ENCODE data around the gene NELL1. TPM values are rescaled to one million over a fixed set of nuclear protein-coding genes. Genes with fewer than 3 reads are reported as not detected.

NELL1 gene
- total RNA-seq, 2 donors from 2014 or later: not detected

DNA sequence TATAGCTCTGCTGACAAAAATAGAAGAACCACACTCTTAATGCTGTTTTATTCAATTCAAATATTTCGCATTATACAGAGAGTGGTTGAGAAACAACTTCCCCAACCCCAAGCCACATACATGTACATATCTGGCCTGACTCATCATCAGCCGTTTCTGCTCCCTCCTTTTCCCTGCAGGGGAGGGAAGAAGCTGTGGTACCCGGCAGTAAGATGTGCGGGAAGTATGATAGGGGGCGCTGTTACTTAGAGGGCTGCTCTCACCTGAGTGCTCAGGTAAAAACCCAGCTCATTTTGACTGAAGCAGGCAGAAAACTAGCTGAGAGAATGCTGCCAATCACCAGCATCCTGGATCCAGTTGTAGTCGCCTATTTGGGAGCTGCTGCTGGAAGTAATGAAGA lies 85.5 kb downstream of the NELL1 start:
- Mint-ChIP-seq H3K27ac (no peak overlapping the region), H3K27me3 (ENCODE audit: low read depth) (no peaks in the 10 kb centered on the region), H3K4me1 (ENCODE audit: low read depth) (no peaks in the 10 kb centered on the region), H3K36me3 (ENCODE audit: insufficient read depth in 2 of 2) (no peaks in the 10 kb centered on the region), H3K9me3 (no peaks in the 10 kb centered on the region), H3K4me3 (no peak overlapping the region)
- ATAC-seq (replicated peaks in 1 of 2) (no peak), DNase-seq (no peak)

- ATAC-seq (replicated peaks in 1 of 2): no peak
- Mint-ChIP-seq H3K36me3 (ENCODE audit: insufficient read depth in 2 of 2) (no peaks in the 10 kb centered on the region), H3K9me3 (peaks cover 0 to 3% of the 10 kb centered on the region in 2 donors), H3K27ac (no peak overlapping the region), H3K27me3 (ENCODE audit: low read depth) (no peaks in the 10 kb centered on the region), H3K4me1 (ENCODE audit: low read depth) (no peaks in the 10 kb centered on the region), H3K4me3 (no peak overlapping the region)
- no peak for DNase-seq
Observed at GRCh38 chr11:20759541-20759940, 90.2 kb downstream of the NELL1 start.

DNA sequence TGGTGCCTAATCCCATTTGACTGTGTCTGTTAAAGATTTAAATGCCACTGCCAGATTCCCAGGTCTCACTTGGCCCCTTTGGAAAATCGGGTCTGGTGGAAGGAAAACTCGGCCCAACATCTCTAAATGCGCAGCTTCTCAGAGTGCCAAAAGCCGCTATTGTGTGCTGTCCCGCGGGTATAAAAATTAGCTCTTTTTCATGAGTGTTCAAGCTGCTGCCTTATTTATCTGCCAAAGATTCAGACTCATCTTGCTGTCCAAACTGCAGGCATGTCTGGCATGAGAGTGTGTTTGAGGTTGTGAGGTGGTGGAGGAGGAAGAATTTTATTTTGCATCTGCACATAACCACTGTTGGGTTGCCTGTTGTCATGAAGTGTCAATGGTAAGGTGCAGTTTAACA lies 91.4 kb downstream of the NELL1 start:
- no peak for DNase-seq
- H3K27ac Mint-ChIP-seq: no peak overlapping the region
- H3K4me1 Mint-ChIP-seq (ENCODE audit: low read depth): no peaks in the 10 kb centered on the region
- H3K36me3 Mint-ChIP-seq (ENCODE audit: insufficient read depth in 2 of 2): no peaks in the 10 kb centered on the region
- H3K27me3 Mint-ChIP-seq (ENCODE audit: low read depth): no peaks in the 10 kb centered on the region
- peaks cover 0 to 3% of the 10 kb centered on the region in 2 donors for H3K9me3 Mint-ChIP-seq
- H3K4me3 Mint-ChIP-seq: no peak overlapping the region
- ATAC-seq (replicated peaks in 1 of 2): no peak

DNA sequence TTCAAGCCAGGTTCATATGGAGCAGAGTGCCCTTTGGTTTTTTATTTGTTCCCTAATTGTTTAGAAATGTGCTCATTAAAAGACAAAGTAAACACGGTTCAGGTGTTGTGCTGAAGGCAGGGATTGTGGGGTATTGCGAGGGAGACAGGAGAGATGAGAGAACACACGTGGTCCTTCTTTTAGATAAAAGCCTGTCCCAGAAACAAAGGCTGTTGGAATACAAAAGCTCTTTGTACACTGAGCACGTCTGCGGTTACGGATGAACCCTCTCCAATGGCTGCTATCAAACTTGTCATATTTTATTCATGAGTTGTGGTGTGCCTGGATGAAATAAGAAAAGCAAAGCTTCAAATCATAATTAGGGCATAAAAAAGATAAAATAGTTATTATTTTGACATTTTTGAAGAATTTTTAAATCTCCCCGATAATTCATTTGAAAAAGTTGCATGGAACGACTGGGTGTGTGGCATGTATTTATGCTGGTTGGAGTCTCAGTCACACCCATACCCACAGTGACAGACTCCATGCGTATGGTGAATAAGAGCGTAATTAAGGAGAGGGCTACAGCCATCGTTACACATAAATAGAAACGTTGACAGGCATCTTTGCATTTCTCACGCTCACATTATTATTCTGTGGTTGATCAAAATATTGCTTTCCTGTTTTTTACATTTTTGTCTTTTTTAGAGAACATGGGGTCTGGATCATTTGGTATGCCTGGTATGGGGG lies 92.9 kb downstream of the NELL1 start:
- Mint-ChIP-seq H3K27me3 (ENCODE audit: low read depth) (no peaks in the 10 kb centered on the region), H3K4me1 (ENCODE audit: low read depth) (no peaks in the 10 kb centered on the region), H3K27ac (no peak overlapping the region), H3K36me3 (ENCODE audit: insufficient read depth in 2 of 2) (no peaks in the 10 kb centered on the region), H3K4me3 (no peak overlapping the region), H3K9me3 (peaks cover 0 to 3% of the 10 kb centered on the region in 2 donors)
- DNase-seq (no peak), ATAC-seq (replicated peaks in 1 of 2) (no peak)

GRCh38 chr11:20762980-20763379 lies 93.6 kb downstream of the NELL1 start:
- no peaks in the 10 kb centered on the region for H3K36me3 Mint-ChIP-seq (ENCODE audit: insufficient read depth in 2 of 2)
- peaks cover 0 to 3% of the 10 kb centered on the region in 2 donors for H3K9me3 Mint-ChIP-seq
- ATAC-seq (replicated peaks in 1 of 2) (no peak), DNase-seq (no peak)
- no peaks in the 10 kb centered on the region for H3K4me1 Mint-ChIP-seq (ENCODE audit: low read depth)
- H3K27me3 Mint-ChIP-seq (ENCODE audit: low read depth): no peaks in the 10 kb centered on the region
- no peak overlapping the region for H3K4me3 Mint-ChIP-seq
- no peak overlapping the region for H3K27ac Mint-ChIP-seq

- Mint-ChIP-seq H3K27ac (no peak overlapping the region), H3K4me3 (no peak overlapping the region), H3K4me1 (ENCODE audit: low read depth) (no peaks in the 10 kb centered on the region), H3K27me3 (ENCODE audit: low read depth) (no peaks in the 10 kb centered on the region), H3K36me3 (ENCODE audit: insufficient read depth in 2 of 2) (peaks cover 0 to 2% of the 10 kb centered on the region in 2 donors), H3K9me3 (peaks cover 3 to 6% of the 10 kb centered on the region in 2 donors)
- no peak for ATAC-seq (replicated peaks in 1 of 2)
- no peak for DNase-seq
Observed at GRCh38 chr11:20770414-20770946, 101.1 kb downstream of the NELL1 start.

- ATAC-seq (replicated peaks in 1 of 2) (no peak), DNase-seq (no peak)
- Mint-ChIP-seq H3K4me3 (no peak overlapping the region), H3K27ac (no peak overlapping the region), H3K9me3 (peaks cover 3 to 6% of the 10 kb centered on the region in 2 donors), H3K36me3 (ENCODE audit: insufficient read depth in 2 of 2) (peaks cover 0 to 2% of the 10 kb centered on the region in 2 donors), H3K4me1 (ENCODE audit: low read depth) (no peaks in the 10 kb centered on the region), H3K27me3 (ENCODE audit: low read depth) (no peaks in the 10 kb centered on the region)
Observed at GRCh38 chr11:20771026-20771425, 101.6 kb downstream of the NELL1 start.

DNA sequence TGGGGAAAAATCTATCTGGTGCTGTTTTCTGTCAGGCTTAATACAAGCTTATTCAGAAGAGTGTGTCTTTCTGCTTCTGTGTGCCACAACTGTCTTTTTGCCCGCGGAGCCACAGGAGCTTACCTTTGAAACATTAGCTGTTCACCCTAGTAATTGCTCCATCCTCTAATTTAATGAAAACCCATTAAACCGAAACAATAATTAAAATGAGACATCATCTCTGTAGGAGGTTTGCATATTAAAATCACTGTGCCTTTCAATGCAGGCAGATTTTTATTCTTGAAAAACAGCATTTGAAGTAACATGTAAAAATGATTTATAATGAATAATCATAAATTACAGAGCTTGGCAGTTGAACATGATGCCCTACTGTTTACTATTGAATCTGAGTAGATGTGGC lies 102.3 kb downstream of the NELL1 start:
- no peak for ATAC-seq (replicated peaks in 1 of 2)

DNA sequence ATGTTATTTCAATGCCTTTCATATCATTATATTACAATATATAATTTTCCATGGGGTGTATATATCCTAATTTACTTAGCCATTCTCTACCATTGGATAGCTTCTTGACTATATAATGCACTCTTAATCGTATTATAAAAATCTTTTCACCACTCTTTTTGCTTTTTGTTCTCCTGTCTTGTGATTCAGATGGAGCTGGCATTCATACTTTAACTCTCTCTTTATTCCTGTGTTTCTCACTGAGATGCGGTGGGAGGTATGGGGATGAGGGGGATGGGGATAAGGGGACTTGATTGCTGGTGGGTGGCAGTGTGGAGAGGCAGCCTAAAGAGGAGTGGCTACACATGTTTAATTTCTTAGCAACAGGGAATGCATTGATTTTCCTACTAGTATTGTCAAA lies 105.9 kb downstream of the NELL1 start:
- no peak for DNase-seq
- Mint-ChIP-seq H3K27me3 (ENCODE audit: low read depth) (no peaks in the 10 kb centered on the region), H3K4me3 (no peak overlapping the region), H3K4me1 (ENCODE audit: low read depth) (no peaks in the 10 kb centered on the region), H3K9me3 (peaks cover 3 to 6% of the 10 kb centered on the region in 2 donors), H3K36me3 (ENCODE audit: insufficient read depth in 2 of 2) (peaks cover 0 to 2% of the 10 kb centered on the region in 2 donors), H3K27ac (no peak overlapping the region)
- ATAC-seq (replicated peaks in 1 of 2): no peak

More for the DNA sequence above, 102.3 kb downstream of the NELL1 start:
- Mint-ChIP-seq H3K27ac (no peak overlapping the region), H3K36me3 (ENCODE audit: insufficient read depth in 2 of 2) (peaks cover 0 to 2% of the 10 kb centered on the region in 2 donors), H3K4me1 (ENCODE audit: low read depth) (no peaks in the 10 kb centered on the region), H3K4me3 (no peak overlapping the region), H3K27me3 (ENCODE audit: low read depth) (no peaks in the 10 kb centered on the region), H3K9me3 (peaks cover 3 to 8% of the 10 kb centered on the region in 2 donors)
- no peak for DNase-seq

- H3K27ac Mint-ChIP-seq: no peak overlapping the region
- H3K27me3 Mint-ChIP-seq (ENCODE audit: low read depth): no peaks in the 10 kb centered on the region
- H3K36me3 Mint-ChIP-seq (ENCODE audit: insufficient read depth in 2 of 2): no peaks in the 10 kb centered on the region
- DNase-seq: no peak
- H3K4me3 Mint-ChIP-seq: no peak overlapping the region
- peaks cover 4 to 10% of the 10 kb centered on the region in 2 donors for H3K9me3 Mint-ChIP-seq
- no peak for ATAC-seq (replicated peaks in 1 of 2)
- no peaks in the 10 kb centered on the region for H3K4me1 Mint-ChIP-seq (ENCODE audit: low read depth)
Observed at GRCh38 chr11:20782775-20783174, 113.4 kb downstream of the NELL1 start.

DNA sequence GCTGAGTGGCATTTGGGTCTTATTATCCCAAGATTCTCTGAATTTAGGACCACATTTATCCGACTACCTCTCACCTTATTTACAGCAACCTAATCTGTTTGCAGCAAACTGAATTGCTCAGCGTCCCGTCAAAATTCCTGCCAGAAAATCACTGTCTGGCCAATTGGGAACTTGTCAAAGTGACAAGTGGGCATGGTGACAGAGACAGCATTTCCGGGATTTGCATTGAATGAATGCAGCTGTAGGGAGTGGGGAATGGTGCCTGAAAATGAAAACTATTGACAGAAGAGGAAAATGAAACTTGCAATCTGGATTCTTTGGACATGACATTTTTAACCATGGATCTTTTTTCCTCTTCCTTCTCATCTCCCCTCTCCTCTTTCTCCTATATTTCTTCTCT lies 113.8 kb downstream of the NELL1 start:
- no peaks in the 10 kb centered on the region for H3K27me3 Mint-ChIP-seq (ENCODE audit: low read depth)

GRCh38 chr11:20790622-20791021 lies 121.2 kb downstream of the NELL1 start:
- ATAC-seq (replicated peaks in 1 of 2): no peak
- DNase-seq: no peak
- Mint-ChIP-seq H3K9me3 (peaks cover 0 to 1% of the 10 kb centered on the region in 2 donors), H3K4me3 (no peak overlapping the region), H3K36me3 (ENCODE audit: insufficient read depth in 2 of 2) (no peaks in the 10 kb centered on the region), H3K4me1 (ENCODE audit: low read depth) (no peaks in the 10 kb centered on the region), H3K27me3 (ENCODE audit: low read depth) (no peaks in the 10 kb centered on the region), H3K27ac (no peak overlapping the region)

More for the DNA sequence above, 113.8 kb downstream of the NELL1 start:
- H3K27ac Mint-ChIP-seq: no peak overlapping the region
- no peak for ATAC-seq (replicated peaks in 1 of 2)
- no peak for DNase-seq
- no peaks in the 10 kb centered on the region for H3K4me1 Mint-ChIP-seq (ENCODE audit: low read depth)
- H3K36me3 Mint-ChIP-seq (ENCODE audit: insufficient read depth in 2 of 2): no peaks in the 10 kb centered on the region
- no peak overlapping the region for H3K4me3 Mint-ChIP-seq
- H3K9me3 Mint-ChIP-seq: peaks cover 4 to 10% of the 10 kb centered on the region in 2 donors

DNA sequence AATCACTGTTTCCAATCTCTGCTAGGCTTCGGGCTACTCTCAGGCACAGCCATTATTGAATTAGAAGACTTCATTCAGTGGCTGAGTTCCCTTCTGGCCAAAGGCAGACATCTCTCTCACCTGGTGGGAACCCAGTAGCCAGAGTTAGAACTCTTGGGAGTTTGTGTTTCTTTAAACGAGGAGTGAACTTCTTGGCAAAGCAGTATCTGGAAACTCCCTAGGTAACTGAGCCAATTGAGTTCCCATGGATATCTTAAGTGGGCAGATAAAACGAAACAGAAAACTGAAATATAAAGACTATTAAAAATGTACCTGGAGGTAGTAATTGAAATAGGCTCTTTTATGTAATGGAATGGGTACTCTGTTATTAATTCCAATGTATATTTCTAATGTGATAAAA lies 125.6 kb downstream of the NELL1 start:
- H3K4me3 Mint-ChIP-seq: no peak overlapping the region
- DNase-seq (no peak), ATAC-seq (replicated peaks in 1 of 2) (no peak)
- H3K27me3 Mint-ChIP-seq (ENCODE audit: low read depth): no peaks in the 10 kb centered on the region
- no peaks in the 10 kb centered on the region for H3K36me3 Mint-ChIP-seq (ENCODE audit: insufficient read depth in 2 of 2)
- peaks cover 2 to 7% of the 10 kb centered on the region in 2 donors for H3K9me3 Mint-ChIP-seq
- H3K27ac Mint-ChIP-seq: no peak overlapping the region
- H3K4me1 Mint-ChIP-seq (ENCODE audit: low read depth): no peaks in the 10 kb centered on the region

GRCh38 chr11:20808328-20808727 lies 138.9 kb downstream of the NELL1 start:
- Mint-ChIP-seq H3K4me3 (no peak overlapping the region), H3K27ac (no peak overlapping the region), H3K27me3 (ENCODE audit: low read depth) (no peaks in the 10 kb centered on the region), H3K4me1 (ENCODE audit: low read depth) (no peaks in the 10 kb centered on the region), H3K36me3 (ENCODE audit: insufficient read depth in 2 of 2) (peaks cover 0 to 2% of the 10 kb centered on the region in 2 donors), H3K9me3 (peaks cover 7 to 10% of the 10 kb centered on the region in 2 donors)
- ATAC-seq (replicated peaks in 1 of 2): no peak
- no peak for DNase-seq

Measured in activated T-cell treated with anti-CD3 and anti-CD28 coated beads, Interleukin-2, amount 50 U/mL, for 72 hours (primary cell).